H1 (cell line): Measurements from ENCODE around the gene ARID5B. TPM values are rescaled to one million over a fixed set of nuclear protein-coding genes. Genes with fewer than 3 reads are reported as not detected.

ENCODE experiments used
- CTCF ChIA-PET: fragments of 300-600 bp; sonication (Branson Sonifier 250); formaldehyde crosslinking; loops from one replicate; lab custom pipeline; 2021; ENCODE audit not compliant: partially characterized antibody; lab: Charles Lee
- POLR2A ChIA-PET: fragments of 300-600 bp; sonication (Branson Sonifier 250); formaldehyde crosslinking; loops from one replicate; lab custom pipeline; 2021; ENCODE audit warnings: inconsistent platforms; ENCODE audit not compliant: partially characterized antibody; lab: Charles Lee
- DNase-seq, 2 experiments: peaks; one replicate each; pipeline versions ENCODE4 v3.0.0 to v3.0.0-alpha.2; 2010 to 2022; ENCODE audit warnings: low spot score in 2 of 2, low read depth in 1 of 2, mixed read lengths in 1 of 2
- FAIRE-seq: peaks from 2 replicates; lab custom pipeline; 2011; peaks lifted over from hg19 to GRCh38; lab: Jason Lieb, UNC
- H2AFZ ChIP-seq: 2 replicates; pipeline ENCODE4 v1.8.1; 2012; ENCODE audit warnings: low read length, inconsistent platforms
- H2AK5ac ChIP-seq: 2 replicates; pipeline ENCODE4 v1.6.1; 2013; ENCODE audit warnings: low read depth, low read length
- H2BK120ac ChIP-seq: replicated peaks from 2 replicates; pipeline ENCODE3; 2013; ENCODE audit warnings: low read depth, low read length, inconsistent platforms
- H2BK12ac ChIP-seq: 2 replicates; pipeline ENCODE4 v1.6.1; 2013; ENCODE audit warnings: low read depth, low read length
- H2BK15ac ChIP-seq: 2 replicates; pipeline ENCODE4 v1.6.1; 2013; ENCODE audit warnings: low read length
- H2BK20ac ChIP-seq: 2 replicates; pipeline ENCODE4 v1.6.1; 2013; ENCODE audit warnings: low read length
- H2BK5ac ChIP-seq: 2 replicates; pipeline ENCODE4 v1.6.1; 2013; ENCODE audit warnings: low read depth, low read length
- H3K14ac ChIP-seq: 2 replicates; pipeline ENCODE4 v1.6.1; 2013; ENCODE audit warnings: inconsistent platforms; ENCODE audit not compliant: insufficient read length
- H3K18ac ChIP-seq: 2 replicates; pipeline ENCODE4 v1.6.1; 2013; ENCODE audit warnings: low read length; ENCODE audit errors: extremely low read depth
- H3K23ac ChIP-seq: 2 replicates; pipeline ENCODE4 v1.6.1; 2013; ENCODE audit warnings: inconsistent platforms; ENCODE audit not compliant: insufficient read length
- H3K23me2 ChIP-seq: 2 replicates; pipeline ENCODE4 v1.6.1; 2013; ENCODE audit warnings: low read depth, low read length
- H3K27ac ChIP-seq: 2 replicates; pipeline ENCODE4 v1.6.1; 2011; ENCODE audit warnings: low read depth, low read length, inconsistent platforms
- H3K27me3 ChIP-seq, 4 experiments: replicated peaks in 1 of 4; 1 replicate in 1 of 4; 2 replicates in 3 of 4; pipeline versions ENCODE4 v1.6.1 to v1.8.1; 2011 to 2013; ENCODE audit warnings: low read length in 3 of 4, mild to moderate bottlenecking in 3 of 4, inconsistent platforms in 2 of 4, mixed read lengths in 2 of 4, moderate library complexity in 1 of 4; ENCODE audit not compliant: control insufficient read depth in 3 of 4, insufficient read depth in 3 of 4; ENCODE audit errors: extremely low read depth in 1 of 4
- H3K36me3 ChIP-seq, 4 experiments: 2 replicates each; pipeline versions ENCODE4 v1.6.1 to v1.8.1; 2011 to 2013; ENCODE audit warnings: mild to moderate bottlenecking in 4 of 4, low read length in 3 of 4, moderate library complexity in 2 of 4, control low read depth in 1 of 4, inconsistent platforms in 1 of 4; ENCODE audit not compliant: insufficient read depth in 4 of 4, control insufficient read depth in 2 of 4
- H3K4ac ChIP-seq: replicated peaks from 2 replicates; pipeline ENCODE3; 2013; ENCODE audit warnings: low read length, low read depth, mixed read lengths, inconsistent platforms; ENCODE audit not compliant: insufficient read length
- H3K4me1 ChIP-seq, 4 experiments: replicated peaks in 1 of 4; 1 replicate in 1 of 4; 2 replicates in 3 of 4; pipeline versions ENCODE4 v1.6.1 to v1.8.1; 2011 to 2013; ENCODE audit warnings: low read length in 3 of 4, inconsistent platforms in 2 of 4, mixed read lengths in 1 of 4; ENCODE audit not compliant: insufficient read depth in 4 of 4, control insufficient read depth in 3 of 4
- H3K4me2 ChIP-seq, 2 experiments: 2 replicates each; pipeline versions ENCODE4 v1.6.1 to v1.8.1; 2011 to 2013; ENCODE audit warnings: low read depth in 2 of 2, low read length in 2 of 2, control low read depth in 1 of 2, inconsistent platforms in 1 of 2, mild to moderate bottlenecking in 1 of 2; ENCODE audit not compliant: insufficient read depth in 1 of 2
- H3K4me3 ChIP-seq, 4 experiments: fragments of 200-600, 300-600 bp in 1 of 4; sonication (generic), shearing (Covaris generic), sonication (Bioruptor Twin) in 1 of 4; 2 replicates each; pipeline versions ENCODE4 v1.5.1 to v1.8.1; 2011 to 2016; ENCODE audit warnings: low read length in 4 of 4, low read depth in 3 of 4, control low read depth in 2 of 4, inconsistent platforms in 2 of 4, mild to moderate bottlenecking in 2 of 4, mixed read lengths in 1 of 4, moderate library complexity in 1 of 4; ENCODE audit not compliant: insufficient read depth in 2 of 4; ENCODE audit errors: extremely low read depth in 1 of 4
- H3K56ac ChIP-seq: replicated peaks from 2 replicates; pipeline ENCODE3; 2013; ENCODE audit warnings: low read depth, mild to moderate bottlenecking, mixed read lengths, low read length, inconsistent platforms; ENCODE audit not compliant: insufficient read length
- H3K79me1 ChIP-seq: 2 replicates; pipeline ENCODE4 v1.6.1; 2013; ENCODE audit warnings: low read depth, low read length, control low read depth
- H3K79me2 ChIP-seq, 2 experiments: 2 replicates each; pipeline versions ENCODE4 v1.6.1 to v1.8.1; 2012 to 2013; ENCODE audit warnings: low read length in 2 of 2, mild to moderate bottlenecking in 2 of 2, inconsistent platforms in 1 of 2; ENCODE audit not compliant: insufficient read depth in 2 of 2, control insufficient read depth in 1 of 2
- H3K9ac ChIP-seq, 4 experiments: replicated peaks in 1 of 4; 1 replicate in 1 of 4; 2 replicates in 3 of 4; pipeline versions ENCODE4 v1.6.1 to v1.8.1; 2011 to 2013; ENCODE audit warnings: low read depth in 3 of 4, low read length in 3 of 4, control low read depth in 2 of 4, mild to moderate bottlenecking in 2 of 4, moderate library complexity in 2 of 4, inconsistent platforms in 1 of 4; ENCODE audit errors: extremely low read depth in 1 of 4
- H3K9me3 ChIP-seq, 2 experiments: 2 replicates each; pipeline versions ENCODE4 v1.6.1 to v1.8.1; 2012 to 2013; ENCODE audit warnings: mild to moderate bottlenecking in 2 of 2, moderate library complexity in 2 of 2, control low read depth in 1 of 2, inconsistent platforms in 1 of 2, low read depth in 1 of 2, low read length in 1 of 2, mixed read lengths in 1 of 2; ENCODE audit not compliant: insufficient read depth in 2 of 2
- H4K20me1 ChIP-seq, 2 experiments: replicated peaks in 1 of 2; 2 replicates each; pipeline versions ENCODE3 to v1.8.1; 2011 to 2013; ENCODE audit warnings: inconsistent platforms in 2 of 2, low read length in 2 of 2, mild to moderate bottlenecking in 1 of 2; ENCODE audit not compliant: insufficient read depth in 2 of 2, control insufficient read depth in 1 of 2
- H4K5ac ChIP-seq: 2 replicates; pipeline ENCODE4 v1.6.1; 2013; ENCODE audit warnings: low read length, low read depth, mixed read lengths, inconsistent platforms; ENCODE audit not compliant: insufficient read length
- H4K8ac ChIP-seq: 2 replicates; pipeline ENCODE4 v1.8.0; 2013; ENCODE audit warnings: mild to moderate bottlenecking, moderate library complexity, low read length, inconsistent platforms; ENCODE audit not compliant: insufficient read depth; ENCODE audit errors: extremely low read depth
- H4K91ac ChIP-seq: replicated peaks from 2 replicates; pipeline ENCODE3; 2013; ENCODE audit warnings: low read length, mixed read lengths, inconsistent platforms; ENCODE audit not compliant: insufficient read length
- ATF2 ChIP-seq: IDR thresholded peaks from 2 replicates; pipeline ENCODE4 v1.6.1; 2012; ENCODE audit warnings: low read length, inconsistent platforms
- BCL11A ChIP-seq, 2 experiments: IDR thresholded peaks; one replicate each; pipeline ENCODE4 v1.6.1; 2011; ENCODE audit warnings: low read depth in 2 of 2, low read length in 2 of 2, mild to moderate bottlenecking in 2 of 2
- CBX5 ChIP-seq: fragments of 300-800, 300-1000 bp; sonication (generic); IDR thresholded peaks from 2 replicates; pipeline ENCODE4 v1.7.1; 2016; ENCODE audit warnings: antibody characterized with exemption, low read length, low read depth
- CHD1 ChIP-seq: IDR thresholded peaks from 2 replicates; pipeline ENCODE4 v1.6.1; 2012; ENCODE audit warnings: low read depth, low read length, improper control_type of control experiment
- E2F6 ChIP-seq: IDR thresholded peaks from 2 replicates; pipeline ENCODE4 v1.6.1; 2012; ENCODE audit warnings: inconsistent platforms
- EGR1 ChIP-seq: IDR thresholded peaks from 2 replicates; pipeline ENCODE4 v1.6.1; 2011; ENCODE audit warnings: low read depth, low read length, borderline replicate concordance
- EP300 ChIP-seq, 2 experiments: IDR thresholded peaks; 1 replicate in 1 of 2; 2 replicates in 1 of 2; pipeline ENCODE4 v1.6.1; 2011 to 2012; ENCODE audit warnings: low read depth in 2 of 2, low read length in 2 of 2, mild to moderate bottlenecking in 2 of 2, borderline replicate concordance in 1 of 2, inconsistent platforms in 1 of 2, moderate library complexity in 1 of 2
- KDM1A ChIP-seq: fragments of 200-600, 300-600 bp; sonication (generic); IDR thresholded peaks from 2 replicates; pipeline ENCODE4 v1.7.1; 2016; ENCODE audit warnings: mild to moderate bottlenecking, low read length, borderline replicate concordance
- NANOG ChIP-seq: IDR thresholded peaks from 2 replicates; pipeline ENCODE4 v1.6.1; 2011; ENCODE audit warnings: low read length, low read depth, mild to moderate bottlenecking, inconsistent platforms; ENCODE audit not compliant: insufficient read depth, poor library complexity, severe bottlenecking
- POLR2A ChIP-seq, 2 experiments: IDR thresholded peaks; 1 replicate in 1 of 2; 2 replicates in 1 of 2; pipeline ENCODE4 v1.6.1; 2011; ENCODE audit warnings: low read depth in 2 of 2, low read length in 2 of 2, mild to moderate bottlenecking in 2 of 2; ENCODE audit errors: control extremely low read depth in 1 of 2
- WGBS, 2 experiments: shearing (Covaris generic) in 1 of 2; methylation state at CpG; one replicate each; pipeline versions ENCODE4 v1.1.6 to v1.1.7; 2013 to 2015; ENCODE audit warnings: low lambda C conversion rate in 2 of 2, mixed read lengths in 2 of 2, inconsistent platforms in 1 of 2, low coverage in 1 of 2, missing lambda C conversion rate in 1 of 2; ENCODE audit not compliant: insufficient replicate concordance in 2 of 2, insufficient coverage in 1 of 2, insufficient read length in 1 of 2; ENCODE audit errors: extremely low coverage in 1 of 2, missing lambda C conversion rate in 1 of 2; 5-methylcytosine and 5-hydroxymethylcytosine counted together
- polyA plus RNA-seq, 7 experiments: library from polyadenylated mRNA; depleted of rRNA in 3 of 7; stranded (reverse) in 5 of 7; unstranded in 2 of 7; fragments of >200 nt in 5 of 7; fragments of 200-250 nt in 2 of 7; gene quantifications; 1 replicate in 5 of 7; 2 replicates in 1 of 7; 4 replicates in 1 of 7; pipeline versions ENCODE4 v1.2.1 to v1.2.3, GENCODE V29; 2011 to 2013; ENCODE audit warnings: missing spikeins in 2 of 7, mixed read lengths in 2 of 7
- total RNA-seq: library from RNA; stranded (reverse); fragmentation: NEBNext Ultra II Directional; extraction: Animal tissue kit (Norgen Biotek cat#: 25700); gene quantifications from 2 replicates; pipeline ENCODE4 v1.2.1, GENCODE V29; 2021

The ARID5B gene
- total and polyA plus RNA-seq, 2 of the 8 experiments (the other 6 are each of a cell fraction or from before 2014, with no cell fraction given): 0.21 to 1.1 TPM

DNA sequence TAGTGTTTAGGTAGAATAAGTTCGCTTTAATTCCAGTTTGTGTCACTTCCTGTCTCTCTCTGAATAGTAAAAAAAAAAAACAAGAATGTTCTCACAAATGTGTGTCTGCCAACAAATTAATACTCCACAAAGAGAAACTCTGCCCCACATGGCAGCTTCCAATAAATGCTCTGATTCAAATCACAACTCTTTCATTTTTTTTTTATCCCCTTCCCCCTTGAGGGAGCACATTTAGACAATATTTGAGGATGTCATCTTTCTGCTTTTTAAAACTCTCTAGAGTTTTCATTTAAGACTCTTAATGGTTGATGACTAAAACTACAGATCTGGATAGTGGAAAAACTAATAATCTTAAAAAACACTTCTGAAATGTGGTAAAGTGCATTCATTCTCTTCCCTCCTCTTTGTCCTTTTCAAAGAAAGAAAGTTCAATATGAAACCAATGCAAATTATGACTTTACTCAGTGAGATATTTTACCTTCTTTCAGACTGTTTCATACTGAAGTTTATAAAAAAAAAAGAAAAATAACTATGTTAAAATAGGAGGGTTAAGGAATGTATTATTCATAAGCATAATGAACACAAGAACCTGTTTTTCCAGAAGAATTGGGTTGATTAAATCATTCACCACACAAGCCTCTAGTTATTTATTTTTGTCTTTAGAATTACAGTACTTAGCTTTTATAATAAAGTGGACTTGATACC lies 42.3 kb downstream of the ARID5B start:
- no peak overlapping the region for H2BK20ac ChIP-seq
- H3K23me2 ChIP-seq: peaks cover under 1% of the 10 kb centered on the region; the same call in 1 of the 2 replicates
- no peak overlapping the region for H2BK120ac ChIP-seq
- H3K79me2 ChIP-seq: no peaks in the 10 kb centered on the region
- H3K79me1 ChIP-seq: no peaks in the 10 kb centered on the region
- no peaks in the 10 kb centered on the region for H4K20me1 ChIP-seq
- H3K4me1 ChIP-seq: no peaks in the 10 kb centered on the region
- no peak overlapping the region for H2AK5ac ChIP-seq
- ChIA-PET CTCF (interaction anchor here (1.8 kb wide), 1 partner anchor 47 kb away, joined by 4 read pairs; no protein-coding TSS in a partner anchor), POLR2A (interaction anchor here (0.6 kb wide), 1 partner anchor 9 kb away, joined by 3 read pairs; no protein-coding TSS in a partner anchor)
- no peak overlapping the region for H3K23ac ChIP-seq
- H3K9ac ChIP-seq: no peak overlapping the region
- H3K18ac ChIP-seq: no peak overlapping the region
- no peak for FAIRE-seq
- no peak overlapping the region for H2BK15ac ChIP-seq
- no peak overlapping the region for H2BK5ac ChIP-seq
- no peaks in the 10 kb centered on the region; a peak in 1 of 4 replicates for H3K9me3 ChIP-seq
- H3K14ac ChIP-seq: no peak overlapping the region
- no peak overlapping the region for H4K8ac ChIP-seq
- DNase-seq: no peak
- 100% methylated on average over 1 of the region's 1 CpG; no CpG with 5 or more reads in 1 of the 2 experiments for WGBS, 2 experiments
- H3K36me3 ChIP-seq: no peaks in the 10 kb centered on the region
- H3K27me3 ChIP-seq: no peaks in the 10 kb centered on the region
- no peak overlapping the region for H2BK12ac ChIP-seq
- no peak overlapping the region for H3K4me2 ChIP-seq
- no peak overlapping the region for H4K91ac ChIP-seq
- H3K4me3 ChIP-seq: no peak overlapping the region
- no peak overlapping the region for H2AFZ ChIP-seq
- no peak overlapping the region for H3K4ac ChIP-seq
- no peak overlapping the region for H4K5ac ChIP-seq
- H3K56ac ChIP-seq: no peak overlapping the region
- no peak overlapping the region for H3K27ac ChIP-seq
- TF ChIP-seq POLR2A (IDR thresholded peaks at IDR 0.05; ENCODE audit: control extremely low read depth in 1 of 2, low read depth in 2 of 2, low read length in 2 of 2): no peak
- TF ChIP-seq EGR1: no peak
- TF ChIP-seq NANOG: no peak
- no peak for TF ChIP-seq CHD1
- no peak for TF ChIP-seq E2F6
- TF ChIP-seq KDM1A: no peak
- TF ChIP-seq EP300 (IDR thresholded peaks at IDR 0.05; ENCODE audit: borderline replicate concordance in 1 of 2, low read depth in 2 of 2, low read length in 2 of 2): no peak
- no peak for TF ChIP-seq BCL11A (IDR thresholded peaks at IDR 0.05; ENCODE audit: low read depth in 2 of 2, low read length in 2 of 2)
- TF ChIP-seq ATF2: no peak
- no peak for TF ChIP-seq CBX5
